Epithelial cell of prostate (primary cell): ENCODE measurements around the gene PTCD1.

Experiments
- DNase-seq: peaks from one replicate; pipeline ENCODE4 v3.0.0-alpha.2; 2011; ENCODE audit warnings: low read depth, low spot score
- H3K27ac ChIP-seq: fragments of 450-650 bp; 2 replicates; pipeline ENCODE4 v1.5.1; 2017; ENCODE audit warnings: mild to moderate bottlenecking

Gene PTCD1

DNA sequence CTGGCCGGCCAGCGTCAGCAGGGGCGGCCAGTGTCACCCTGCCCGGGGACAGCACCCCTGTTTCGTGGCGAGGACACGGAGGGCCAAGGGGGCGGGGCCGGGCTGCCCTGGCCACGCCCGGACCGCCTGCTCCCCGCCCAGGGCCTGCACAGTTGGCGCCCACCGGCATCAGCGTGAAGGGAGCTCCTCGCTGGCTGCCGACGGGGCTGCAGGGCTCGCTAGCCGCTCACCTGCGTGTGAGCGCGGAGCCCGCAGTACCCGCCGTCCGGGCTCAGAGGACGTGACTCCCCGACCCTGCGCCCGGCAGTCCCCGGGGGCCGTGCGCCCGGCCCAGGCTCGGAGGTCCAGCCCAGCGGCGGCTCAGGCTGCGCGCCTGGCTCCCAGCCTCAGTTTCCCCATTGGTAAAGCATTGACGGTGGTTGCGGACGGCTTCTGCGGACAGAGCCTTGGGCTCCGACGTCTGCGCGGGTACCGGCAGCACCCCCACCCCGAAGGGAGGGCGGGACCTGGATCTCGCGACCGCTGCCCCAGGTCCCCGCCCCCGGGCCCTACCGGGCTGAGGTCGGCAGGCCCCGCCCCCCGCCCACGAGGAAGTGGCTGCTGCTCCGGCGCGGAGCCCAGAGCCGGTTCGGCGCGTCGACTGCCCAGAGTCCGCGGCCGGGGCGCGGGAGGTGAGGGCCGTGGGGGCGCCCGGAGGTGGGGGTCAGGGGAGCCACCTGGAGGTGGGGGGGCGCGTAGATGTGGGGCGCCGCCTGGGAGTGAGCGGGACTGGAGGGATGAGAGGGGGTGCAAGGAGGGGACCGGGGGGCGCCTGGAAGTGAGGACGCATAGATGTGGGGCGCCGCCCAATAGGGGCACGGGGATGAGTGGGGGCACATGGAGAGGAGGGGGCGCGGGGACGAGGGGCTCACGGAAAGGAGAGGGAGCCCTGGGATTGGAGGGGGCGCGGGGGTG is 64.2 kb downstream of the PTCD1 start, which contains the start of gene ARPC1B:
Gene ARPC1B (plus strand): TSS at position 620 of the 954 bp plus-strand sequence. CDS start 10,985 bp downstream, outside the sequence.
- H3K27ac ChIP-seq = peak within 1 kb of the TSS; percentile 89
- DNase-seq = no peak

DNA sequence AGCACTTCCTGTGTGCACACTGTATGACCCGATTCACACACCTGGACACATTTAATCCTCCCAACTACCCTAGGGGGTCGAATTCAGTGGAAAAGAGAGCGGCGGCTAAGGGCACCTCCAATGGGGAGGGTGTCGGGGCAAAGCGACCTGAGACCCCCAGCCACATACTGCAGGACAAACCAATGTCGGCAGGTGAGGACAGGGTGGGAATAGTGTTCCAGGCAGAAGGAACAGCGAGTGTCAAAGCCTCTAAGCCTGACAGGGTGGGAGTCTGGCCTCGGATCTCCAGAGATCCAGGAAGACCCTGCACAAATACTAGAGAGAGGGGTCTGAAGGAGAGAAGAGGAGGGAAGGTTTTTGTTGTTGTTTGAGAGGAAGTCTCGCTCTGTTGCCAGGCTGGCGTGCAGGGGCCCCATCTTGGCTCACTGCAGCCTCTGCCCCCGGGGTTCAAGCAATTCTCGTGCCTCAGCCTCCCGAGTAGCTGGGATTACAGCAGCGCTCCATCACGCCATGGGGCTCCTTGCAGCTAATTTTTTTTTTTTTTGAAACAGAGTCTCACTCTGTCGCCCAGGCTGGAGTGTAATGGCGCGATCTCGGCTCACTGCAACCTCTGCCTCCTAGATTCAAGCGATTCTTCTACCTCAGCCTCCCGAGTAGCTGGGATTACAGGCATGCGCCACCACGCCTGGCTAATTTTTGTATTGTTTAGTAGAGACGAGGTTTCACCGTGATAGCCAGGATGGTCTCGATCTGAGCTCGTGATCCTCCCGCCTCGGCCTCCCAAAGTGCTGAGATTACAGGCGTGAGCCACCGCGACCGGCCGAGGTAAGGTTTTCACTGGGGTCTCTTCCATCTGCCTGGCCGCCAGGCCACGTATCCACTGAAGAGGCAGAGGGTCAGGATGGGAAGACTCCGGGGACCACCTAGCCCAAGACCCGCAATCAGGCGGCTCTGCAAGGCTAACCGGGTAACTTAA is 65.2 kb downstream of the PTCD1 start:
- DNase-seq = no peak
- H3K27ac ChIP-seq = peak overlapping the region; percentile 49

DNA sequence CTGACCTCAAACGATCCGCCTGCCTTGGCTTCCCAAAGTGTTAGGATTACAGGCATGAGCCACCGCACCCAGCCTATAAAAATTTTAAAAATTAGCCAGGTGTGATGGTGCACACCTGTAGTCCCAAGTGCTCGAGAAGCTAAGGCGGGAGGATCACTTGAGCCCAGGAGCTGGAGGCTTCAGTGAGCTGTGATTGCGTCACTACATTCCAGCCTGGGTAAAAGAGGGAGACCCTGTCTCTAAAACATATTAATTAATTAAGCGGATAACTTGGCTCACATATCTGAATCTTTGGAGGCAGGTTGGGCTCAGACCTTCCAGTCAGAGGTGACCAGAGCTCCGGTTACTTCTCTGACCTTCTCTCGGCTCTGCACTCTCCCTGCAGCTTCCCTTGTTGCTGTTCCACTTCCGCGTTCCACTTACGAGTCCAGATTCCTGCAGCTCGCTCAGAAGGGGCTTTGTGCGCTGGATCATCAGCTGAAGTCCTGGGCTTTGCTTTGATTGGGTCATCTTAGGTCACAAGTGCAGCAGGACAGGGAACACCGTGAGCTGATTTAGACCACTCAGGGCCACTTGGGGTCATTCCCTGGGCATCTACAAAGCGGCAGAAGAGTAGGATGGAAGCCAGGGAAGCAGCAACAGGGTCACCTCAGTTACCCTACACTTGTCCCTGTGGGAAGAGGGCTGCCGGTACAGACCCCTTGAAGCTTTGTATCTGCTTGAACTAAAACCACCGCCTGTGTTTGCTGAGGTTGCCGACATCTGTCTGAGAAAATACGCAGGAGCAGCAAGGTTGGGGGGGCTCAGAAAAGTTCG is 66.1 kb downstream of the PTCD1 start:
- H3K27ac ChIP-seq = peak overlapping the region; percentile 49
- DNase-seq = no peak

DNA sequence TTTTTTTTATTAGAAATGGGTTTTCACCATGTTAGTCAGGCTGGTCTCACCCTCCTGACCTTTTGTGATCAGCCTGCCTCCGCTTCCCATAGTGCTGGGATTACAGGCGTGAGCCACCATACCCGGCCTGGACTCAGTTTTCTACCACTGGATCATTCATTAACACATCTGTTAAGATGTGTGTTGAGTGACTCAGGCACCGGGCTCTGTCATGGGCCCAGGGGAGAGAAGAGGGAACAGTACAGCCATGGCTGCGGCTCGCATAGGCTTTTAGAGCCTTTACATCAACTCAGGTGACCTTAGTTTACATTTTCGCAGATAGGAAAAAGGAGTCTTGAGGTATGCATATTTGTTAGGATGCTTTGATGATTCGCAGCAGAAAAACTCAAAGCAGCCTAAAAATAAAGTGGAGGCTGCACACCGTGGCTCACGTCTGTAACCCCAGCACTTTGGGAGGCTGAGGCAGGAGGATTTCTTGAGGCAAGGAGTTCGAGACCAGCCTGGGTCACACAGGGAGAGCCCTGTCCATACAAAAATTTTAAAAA is 67.2 kb downstream of the PTCD1 start:
- peak overlapping the region; percentile 49 for H3K27ac ChIP-seq
- DNase-seq = no peak

DNA sequence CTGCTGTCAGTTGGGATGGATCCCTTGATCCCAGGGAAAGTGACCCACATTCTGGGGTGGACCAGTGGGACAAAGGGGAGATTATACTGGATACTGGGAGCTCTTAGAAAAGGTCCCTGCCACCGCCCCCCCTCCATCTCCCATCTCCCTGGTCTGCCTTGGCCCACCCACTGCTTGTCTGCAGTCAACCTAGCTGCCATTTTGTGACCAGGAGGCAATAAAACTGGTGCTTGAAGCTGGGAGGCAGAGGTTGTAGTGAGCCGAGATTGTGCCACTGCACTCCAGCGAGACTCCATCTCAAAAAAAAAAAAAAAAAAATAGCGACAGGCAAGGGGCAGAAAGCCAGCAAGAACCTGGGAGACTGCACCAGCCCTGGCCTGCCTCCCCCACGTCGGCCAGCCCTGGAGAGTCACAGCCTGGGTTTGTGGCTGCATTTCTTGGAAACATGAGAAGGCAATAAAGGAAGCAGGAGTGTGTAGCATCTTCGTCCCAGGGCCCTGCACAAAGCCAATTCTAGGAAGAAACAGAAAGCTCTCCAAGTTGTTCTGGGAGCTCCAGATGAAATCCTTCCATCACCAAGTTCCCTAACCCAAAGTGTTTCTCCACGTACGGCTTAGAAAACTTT is 68.7 kb downstream of the PTCD1 start:
- DNase-seq = no peak
- peak overlapping the region; percentile 53 for H3K27ac ChIP-seq

DNA sequence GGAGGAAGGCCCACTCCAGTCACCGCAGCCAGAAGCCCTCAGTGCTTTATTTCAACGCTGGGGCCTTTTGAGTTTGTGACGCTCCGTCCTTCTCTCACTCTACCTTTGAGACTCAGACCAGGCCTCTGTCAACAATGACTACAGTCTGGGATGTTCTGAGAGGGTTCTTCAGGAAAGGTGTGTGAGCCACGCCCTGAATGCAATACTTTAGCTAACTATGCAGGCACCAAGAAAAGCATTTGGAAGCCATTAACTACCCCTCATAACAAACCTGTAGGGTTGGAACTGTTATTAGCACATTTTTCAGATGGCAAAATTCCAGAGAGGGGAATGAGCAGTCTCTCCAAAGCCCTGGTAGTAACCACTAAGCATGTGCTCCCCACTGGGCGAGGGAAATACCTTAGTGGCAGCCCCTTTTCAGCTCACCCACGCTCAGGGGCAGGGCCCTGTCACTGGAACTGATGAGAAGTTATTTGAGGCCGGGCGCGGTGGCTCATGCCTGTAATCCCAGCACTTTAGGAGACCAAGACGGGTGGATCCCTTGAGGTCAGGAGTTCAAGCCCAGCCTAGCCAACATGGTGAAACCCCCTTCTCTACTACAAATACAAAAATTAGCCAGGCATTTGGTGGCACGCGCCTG is 69.7 kb downstream of the PTCD1 start:
- H3K27ac ChIP-seq = peak overlapping the region; percentile 53
- no peak for DNase-seq
